HFFc6 (cell line): ENCODE data around the gene IL13. TPM values are rescaled to one million over a fixed set of nuclear protein-coding genes. Genes with fewer than 3 reads are reported as not detected.

Experiments
- DNase-seq: peaks from one replicate; pipeline ENCODE4 v3.0.0-alpha.2; 2018
- H3K27ac Mint-ChIP-seq: 2 replicates; pipeline ENCODE4 v1.8.0; 2020; ENCODE audit warnings: mild to moderate bottlenecking, mixed read lengths
- H3K27me3 Mint-ChIP-seq: 2 replicates; pipeline ENCODE4 v1.8.0; 2021; ENCODE audit warnings: mild to moderate bottlenecking, moderate library complexity, mixed read lengths; ENCODE audit not compliant: insufficient read depth
- H3K36me3 Mint-ChIP-seq: 2 replicates; pipeline ENCODE4 v1.8.0; 2021; ENCODE audit warnings: low read depth, mixed read lengths
- H3K4me1 Mint-ChIP-seq: 2 replicates; pipeline ENCODE4 v1.8.0; 2020; ENCODE audit warnings: low read depth, mixed read lengths
- H3K4me3 Mint-ChIP-seq: 2 replicates; pipeline ENCODE4 v1.8.0; 2020; ENCODE audit warnings: mild to moderate bottlenecking, moderate library complexity, mixed read lengths
- H3K9me3 Mint-ChIP-seq: 2 replicates; pipeline ENCODE4 v1.8.0; 2020; ENCODE audit warnings: mild to moderate bottlenecking, mixed read lengths
- CTCF ChIP-seq: fragments of 200-600 bp; sonication (generic); IDR thresholded peaks from 2 replicates; pipeline ENCODE4 v1.5.0; 2021; ENCODE audit warnings: antibody characterized with exemption, mild to moderate bottlenecking
- total RNA-seq, 6 experiments: library from RNA; stranded (reverse); fragmentation: NEBNext Ultra II Directional; extraction: Animal tissue kit (Norgen Biotek cat#: 25700); gene quantifications; 2 replicates in 1 of 6; 3 replicates in 5 of 6; pipeline ENCODE4 v1.2.3, GENCODE V29; 2021

IL13 gene
- total RNA-seq, 6 experiments from 2014 or later: not detected

- H3K9me3 Mint-ChIP-seq: no peaks in the 10 kb centered on the region
Observed at GRCh38 chr5:132639706-132640130, 18.3 kb upstream of the IL13 start.

GRCh38 chr5:132640613-132641012 lies 17.4 kb upstream of the IL13 start:
- Mint-ChIP-seq H3K27me3 (peaks cover 1% of the 10 kb centered on the region), H3K4me1 (no peaks in the 10 kb centered on the region), H3K27ac (no peak overlapping the region), H3K36me3 (no peaks in the 10 kb centered on the region; the same call in 1 of the 2 replicates), H3K9me3 (no peaks in the 10 kb centered on the region), H3K4me3 (no peak overlapping the region)
- no peak for DNase-seq
- no peak for TF ChIP-seq CTCF

More at GRCh38 chr5:132639706-132640130, 18.3 kb upstream of the IL13 start:
- H3K4me1 Mint-ChIP-seq: no peaks in the 10 kb centered on the region
- no peaks in the 10 kb centered on the region; the same call in 1 of the 2 replicates for H3K36me3 Mint-ChIP-seq
- no peak for TF ChIP-seq CTCF
- no peak overlapping the region for H3K4me3 Mint-ChIP-seq
- no peak for DNase-seq
- H3K27me3 Mint-ChIP-seq: peaks cover 1% of the 10 kb centered on the region; the same call in 1 of the 2 replicates
- H3K27ac Mint-ChIP-seq: no peak overlapping the region

GRCh38 chr5:132641241-132641723 lies 16.7 kb upstream of the IL13 start:
- peaks cover 1% of the 10 kb centered on the region for H3K27me3 Mint-ChIP-seq
- H3K4me3 Mint-ChIP-seq: no peak overlapping the region
- H3K36me3 Mint-ChIP-seq: no peaks in the 10 kb centered on the region; the same call in 1 of the 2 replicates
- no peaks in the 10 kb centered on the region for H3K4me1 Mint-ChIP-seq
- no peak overlapping the region for H3K27ac Mint-ChIP-seq
- no peak for TF ChIP-seq CTCF
- DNase-seq: no peak
- no peaks in the 10 kb centered on the region for H3K9me3 Mint-ChIP-seq

- Mint-ChIP-seq H3K27ac (no peak overlapping the region), H3K27me3 (peaks cover 1% of the 10 kb centered on the region), H3K4me3 (no peak overlapping the region), H3K4me1 (no peaks in the 10 kb centered on the region), H3K36me3 (no peaks in the 10 kb centered on the region; the same call in 1 of the 2 replicates), H3K9me3 (no peaks in the 10 kb centered on the region)
- no peak for DNase-seq
- TF ChIP-seq CTCF: no peak
Observed at GRCh38 chr5:132641841-132642240, 16.1 kb upstream of the IL13 start.

- H3K36me3 Mint-ChIP-seq: no peaks in the 10 kb centered on the region; the same call in 1 of the 2 replicates
- TF ChIP-seq CTCF: no peak
Observed at GRCh38 chr5:132644177-132644576, 13.8 kb upstream of the IL13 start.

More at GRCh38 chr5:132644177-132644576, 13.8 kb upstream of the IL13 start:
- Mint-ChIP-seq H3K4me1 (no peaks in the 10 kb centered on the region), H3K4me3 (no peak overlapping the region), H3K9me3 (no peaks in the 10 kb centered on the region), H3K27me3 (peaks cover 8% of the 10 kb centered on the region), H3K27ac (no peak overlapping the region)
- DNase-seq: no peak
